ENCODE data around the gene ZNF362.

The ZNF362 gene

GRCh38 chr1:33267468-33268205, 11.3 kb downstream of the ZNF362 start:
- H3K4me1 ChIP-seq (ENCODE audit: control insufficient read depth, low read length): no peaks in the 10 kb centered on the region
- 0 out of 2 replicates have a peak, but pooled peaks cover 2% of the 10 kb centered on the region for H3K36me3 ChIP-seq (ENCODE audit: control insufficient read depth, low read length)
- H3K9me2 ChIP-seq (replicated peaks; ENCODE audit: control insufficient read depth, low read length): no peaks in the 10 kb centered on the region
- H4K20me1 ChIP-seq (ENCODE audit: control insufficient read depth, insufficient read depth, low read depth, low read length): no peaks in the 10 kb centered on the region
- no peak overlapping the region for H3K27ac ChIP-seq (ENCODE audit: low read depth, low read length)
- no peak overlapping the region for H3K4me2 ChIP-seq (ENCODE audit: low read length)
- no peaks in the 10 kb centered on the region; the same call in 1 of the 2 replicates for H3K79me2 ChIP-seq (ENCODE audit: control insufficient read depth, low read length)
- H3K27me3 ChIP-seq (ENCODE audit: control insufficient read depth, low read length): no peaks in the 10 kb centered on the region
- no peaks in the 10 kb centered on the region for H3K9me3 ChIP-seq (ENCODE audit: control insufficient read depth, insufficient read depth, low read length)
- no peaks in the 10 kb centered on the region for H3F3A ChIP-seq (ENCODE audit: control insufficient read depth, insufficient read depth)
- TF ChIP-seq, protein P1, sequence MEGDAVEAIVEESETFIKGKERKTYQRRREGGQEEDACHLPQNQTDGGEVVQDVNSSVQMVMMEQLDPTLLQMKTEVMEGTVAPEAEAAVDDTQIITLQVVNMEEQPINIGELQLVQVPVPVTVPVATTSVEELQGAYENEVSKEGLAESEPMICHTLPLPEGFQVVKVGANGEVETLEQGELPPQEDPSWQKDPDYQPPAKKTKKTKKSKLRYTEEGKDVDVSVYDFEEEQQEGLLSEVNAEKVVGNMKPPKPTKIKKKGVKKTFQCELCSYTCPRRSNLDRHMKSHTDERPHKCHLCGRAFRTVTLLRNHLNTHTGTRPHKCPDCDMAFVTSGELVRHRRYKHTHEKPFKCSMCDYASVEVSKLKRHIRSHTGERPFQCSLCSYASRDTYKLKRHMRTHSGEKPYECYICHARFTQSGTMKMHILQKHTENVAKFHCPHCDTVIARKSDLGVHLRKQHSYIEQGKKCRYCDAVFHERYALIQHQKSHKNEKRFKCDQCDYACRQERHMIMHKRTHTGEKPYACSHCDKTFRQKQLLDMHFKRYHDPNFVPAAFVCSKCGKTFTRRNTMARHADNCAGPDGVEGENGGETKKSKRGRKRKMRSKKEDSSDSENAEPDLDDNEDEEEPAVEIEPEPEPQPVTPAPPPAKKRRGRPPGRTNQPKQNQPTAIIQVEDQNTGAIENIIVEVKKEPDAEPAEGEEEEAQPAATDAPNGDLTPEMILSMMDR (IDR thresholded peaks at IDR 0.05; ENCODE audit: low read depth, low read length, poor library complexity, severe bottlenecking): no peak
- TF ChIP-seq EZH2phosphoT487 (IDR thresholded peaks at IDR 0.05; ENCODE audit: borderline replicate concordance, low read length): no peak
- H3K4me3 ChIP-seq (ENCODE audit: low read length): no peak overlapping the region

DNA sequence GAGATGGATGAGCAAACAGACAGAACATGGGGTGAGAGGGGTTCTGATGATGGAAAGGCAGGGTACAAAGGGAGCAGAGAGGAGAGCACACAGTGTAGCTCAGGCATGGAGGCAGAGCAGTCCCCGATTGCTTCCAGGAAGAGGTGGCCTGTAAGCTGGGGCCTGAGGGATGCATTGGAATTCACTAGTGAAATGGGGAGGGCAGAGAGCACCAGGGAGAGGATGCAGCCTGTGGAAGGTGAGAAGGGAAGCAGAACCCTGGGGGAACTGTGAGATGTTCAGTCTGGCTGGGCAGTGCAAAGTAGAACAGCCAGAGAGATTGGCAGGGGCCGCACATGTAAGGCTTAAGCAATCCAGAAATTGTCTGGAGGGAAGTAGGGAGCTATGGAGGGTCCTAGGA, 12.2 kb downstream of the ZNF362 start:
- TF ChIP-seq, protein P1 (IDR thresholded peaks at IDR 0.05; ENCODE audit: low read depth, low read length, poor library complexity, severe bottlenecking): no peak
- no peak for TF ChIP-seq EZH2phosphoT487 (IDR thresholded peaks at IDR 0.05; ENCODE audit: borderline replicate concordance, low read length)
- Histone ChIP-seq H3K27me3 (ENCODE audit: control insufficient read depth, low read length) (no peaks in the 10 kb centered on the region), H3K4me1 (ENCODE audit: control insufficient read depth, low read length) (no peaks in the 10 kb centered on the region), H3F3A (ENCODE audit: control insufficient read depth, insufficient read depth) (no peaks in the 10 kb centered on the region), H3K79me2 (ENCODE audit: control insufficient read depth, low read length) (no peaks in the 10 kb centered on the region), H3K36me3 (ENCODE audit: control insufficient read depth, low read length) (no peaks in the 10 kb centered on the region), H3K4me3 (ENCODE audit: low read length) (no peak overlapping the region), H3K4me2 (ENCODE audit: low read length) (no peak overlapping the region), H3K9me3 (ENCODE audit: control insufficient read depth, insufficient read depth, low read length) (no peaks in the 10 kb centered on the region), H4K20me1 (ENCODE audit: control insufficient read depth, insufficient read depth, low read depth, low read length) (no peaks in the 10 kb centered on the region), H3K9me2 (replicated peaks; ENCODE audit: control insufficient read depth, low read length) (no peaks in the 10 kb centered on the region), H3K27ac (ENCODE audit: low read depth, low read length) (no peak overlapping the region)

- Histone ChIP-seq H3K4me3 (ENCODE audit: low read length) (no peak overlapping the region), H4K20me1 (ENCODE audit: control insufficient read depth, insufficient read depth, low read depth, low read length) (no peaks in the 10 kb centered on the region), H3K9me2 (replicated peaks; ENCODE audit: control insufficient read depth, low read length) (no peaks in the 10 kb centered on the region), H3K36me3 (ENCODE audit: control insufficient read depth, low read length) (no peaks in the 10 kb centered on the region), H3K4me1 (ENCODE audit: control insufficient read depth, low read length) (no peaks in the 10 kb centered on the region), H3K79me2 (ENCODE audit: control insufficient read depth, low read length) (no peaks in the 10 kb centered on the region), H3F3A (ENCODE audit: control insufficient read depth, insufficient read depth) (no peaks in the 10 kb centered on the region), H3K4me2 (ENCODE audit: low read length) (no peak overlapping the region), H3K27ac (ENCODE audit: low read depth, low read length) (no peak overlapping the region), H3K9me3 (ENCODE audit: control insufficient read depth, insufficient read depth, low read length) (no peaks in the 10 kb centered on the region), H3K27me3 (ENCODE audit: control insufficient read depth, low read length) (no peaks in the 10 kb centered on the region)
- TF ChIP-seq, protein P1 (IDR thresholded peaks at IDR 0.05; ENCODE audit: low read depth, low read length, poor library complexity, severe bottlenecking): no peak
- no peak for TF ChIP-seq EZH2phosphoT487 (IDR thresholded peaks at IDR 0.05; ENCODE audit: borderline replicate concordance, low read length)
Measured at GRCh38 chr1:33268927-33269610, 12.8 kb downstream of the ZNF362 start.
